NCI-H82 (cell line): ENCODE data around the gene NOG.

Experiments
- DNase-seq: peaks from one replicate; lab custom pipeline; 2025; lab: John Stamatoyannopoulos, UW

NOG gene

GRCh38 chr17:56636265-56636664 lies 42.8 kb downstream of the NOG start:
- no peak for DNase-seq

GRCh38 chr17:56637254-56637653 lies 43.8 kb downstream of the NOG start:
- DNase-seq = no peak

GRCh38 chr17:56638591-56639051 lies 45.1 kb downstream of the NOG start:
- DNase-seq = no peak

- no peak for DNase-seq
Measured at GRCh38 chr17:56639517-56639916, 46.0 kb downstream of the NOG start.

GRCh38 chr17:56640116-56640515 lies 46.6 kb downstream of the NOG start:
- peak; percentile 40 for DNase-seq

- no peak for DNase-seq
Measured at GRCh38 chr17:56641373-56641772, 47.9 kb downstream of the NOG start.

GRCh38 chr17:56641894-56642293 lies 48.4 kb downstream of the NOG start:
- DNase-seq = no peak

GRCh38 chr17:56642424-56642823 lies 48.9 kb downstream of the NOG start:
- DNase-seq = no peak
